Bronchial epithelial cell (primary cell): ENCODE data around the gene ANKRD63. TPM values are rescaled to one million over a fixed set of nuclear protein-coding genes. Genes with fewer than 3 reads are reported as not detected.

Source experiments
- DNase-seq: peaks from one replicate; pipeline ENCODE4 v3.0.0-alpha.2; 2010; ENCODE audit warnings: low read depth
- FAIRE-seq: peaks from 2 replicates; lab custom pipeline; 2011; peaks lifted over from hg19 to GRCh38; lab: Jason Lieb, UNC
- H3K27me3 ChIP-seq: 2 replicates; pipeline ENCODE4 v1.5.1; 2011; ENCODE audit warnings: low read length; ENCODE audit not compliant: control insufficient read depth, insufficient read depth
- H3K36me3 ChIP-seq: 2 replicates; pipeline ENCODE4 v1.5.1; 2011; ENCODE audit warnings: low read length; ENCODE audit not compliant: control insufficient read depth, insufficient read depth
- H3K4me3 ChIP-seq: 2 replicates; pipeline ENCODE4 v1.5.1; 2011; ENCODE audit warnings: mild to moderate bottlenecking, low read depth, low read length, control low read depth
- total RNA-seq: library from RNA; depleted of rRNA; stranded (reverse); fragments of >200 nt; gene quantifications from 2 replicates; pipeline ENCODE4 v1.2.1, GENCODE V29; 2014
- TF ChIP-seq, protein P1 (sequence below): IDR thresholded peaks from 2 replicates; pipeline ENCODE4 v1.5.1; 2011; ENCODE audit warnings: mild to moderate bottlenecking, moderate library complexity, low read length, control low read depth, inconsistent platforms; ENCODE audit not compliant: insufficient read depth, severe bottlenecking

The ANKRD63 gene
- total RNA-seq, 1 donor from 2014 or later = not detected

DNA sequence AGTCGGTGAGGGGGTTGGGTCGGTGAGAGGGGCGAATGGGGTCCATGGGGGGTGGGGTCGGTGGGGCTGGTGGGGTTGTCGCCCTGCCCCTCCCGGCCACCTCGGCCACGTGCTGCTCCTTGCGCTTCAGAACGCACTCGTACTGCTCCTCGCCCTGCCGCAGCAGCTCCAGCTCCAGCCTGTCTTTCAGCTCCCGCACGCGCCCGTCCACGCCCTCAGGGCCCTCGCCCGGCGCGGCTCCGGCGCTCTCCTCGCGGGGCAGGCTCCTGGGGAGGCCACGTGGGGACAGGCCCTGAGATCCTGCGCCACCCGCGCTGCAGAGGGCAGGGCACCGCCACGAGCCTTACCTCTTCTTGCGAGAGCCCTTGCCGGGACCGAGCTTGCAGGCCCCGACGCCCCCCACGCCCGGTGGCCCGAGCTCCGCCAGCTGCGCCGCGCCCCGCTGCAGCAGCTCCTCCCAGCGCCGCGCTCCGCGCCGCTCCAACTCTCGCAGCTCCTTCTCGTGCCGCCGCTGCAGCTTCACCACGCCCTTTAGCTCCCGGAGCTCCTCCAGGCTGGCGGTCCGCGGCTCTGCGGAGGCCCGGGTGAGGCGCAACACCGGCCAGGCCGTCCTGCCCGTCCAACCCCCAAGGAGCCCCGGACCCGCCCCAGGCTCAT, 8.2 kb upstream of the ANKRD63 start:
- Histone ChIP-seq H3K36me3 (no peaks in the 10 kb centered on the region), H3K4me3 (peak overlapping the region; percentile 21), H3K27me3 (peaks cover 8% of the 10 kb centered on the region)
- DNase-seq (peak; percentile 43), FAIRE-seq (no peak)
- TF ChIP-seq, protein P1, sequence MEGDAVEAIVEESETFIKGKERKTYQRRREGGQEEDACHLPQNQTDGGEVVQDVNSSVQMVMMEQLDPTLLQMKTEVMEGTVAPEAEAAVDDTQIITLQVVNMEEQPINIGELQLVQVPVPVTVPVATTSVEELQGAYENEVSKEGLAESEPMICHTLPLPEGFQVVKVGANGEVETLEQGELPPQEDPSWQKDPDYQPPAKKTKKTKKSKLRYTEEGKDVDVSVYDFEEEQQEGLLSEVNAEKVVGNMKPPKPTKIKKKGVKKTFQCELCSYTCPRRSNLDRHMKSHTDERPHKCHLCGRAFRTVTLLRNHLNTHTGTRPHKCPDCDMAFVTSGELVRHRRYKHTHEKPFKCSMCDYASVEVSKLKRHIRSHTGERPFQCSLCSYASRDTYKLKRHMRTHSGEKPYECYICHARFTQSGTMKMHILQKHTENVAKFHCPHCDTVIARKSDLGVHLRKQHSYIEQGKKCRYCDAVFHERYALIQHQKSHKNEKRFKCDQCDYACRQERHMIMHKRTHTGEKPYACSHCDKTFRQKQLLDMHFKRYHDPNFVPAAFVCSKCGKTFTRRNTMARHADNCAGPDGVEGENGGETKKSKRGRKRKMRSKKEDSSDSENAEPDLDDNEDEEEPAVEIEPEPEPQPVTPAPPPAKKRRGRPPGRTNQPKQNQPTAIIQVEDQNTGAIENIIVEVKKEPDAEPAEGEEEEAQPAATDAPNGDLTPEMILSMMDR = peak; percentile 1

DNA sequence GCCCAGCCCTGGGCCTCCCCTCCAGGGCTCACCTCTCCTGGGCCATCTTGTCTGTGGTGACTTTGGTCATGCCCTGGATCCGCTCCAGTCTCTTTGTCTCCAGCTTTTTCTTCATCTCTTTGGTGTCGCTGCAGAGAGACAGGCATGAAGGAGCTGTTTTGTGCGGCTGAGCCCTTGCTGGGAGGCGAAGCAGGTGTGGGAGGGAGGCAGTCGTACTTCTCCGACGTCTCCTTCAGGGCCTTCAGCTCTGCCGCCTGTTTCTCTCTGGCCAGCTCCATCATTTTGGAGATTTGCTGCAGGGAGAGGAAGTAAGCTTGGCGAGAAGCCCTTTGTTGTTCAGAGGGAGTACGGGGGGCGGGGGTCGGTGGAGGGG, 7.7 kb upstream of the ANKRD63 start:
- FAIRE-seq (no peak), DNase-seq (no peak)
- TF ChIP-seq, protein P1 = no peak
- Histone ChIP-seq H3K27me3 (peaks cover 5% of the 10 kb centered on the region), H3K4me3 (no peak overlapping the region), H3K36me3 (no peaks in the 10 kb centered on the region)

DNA sequence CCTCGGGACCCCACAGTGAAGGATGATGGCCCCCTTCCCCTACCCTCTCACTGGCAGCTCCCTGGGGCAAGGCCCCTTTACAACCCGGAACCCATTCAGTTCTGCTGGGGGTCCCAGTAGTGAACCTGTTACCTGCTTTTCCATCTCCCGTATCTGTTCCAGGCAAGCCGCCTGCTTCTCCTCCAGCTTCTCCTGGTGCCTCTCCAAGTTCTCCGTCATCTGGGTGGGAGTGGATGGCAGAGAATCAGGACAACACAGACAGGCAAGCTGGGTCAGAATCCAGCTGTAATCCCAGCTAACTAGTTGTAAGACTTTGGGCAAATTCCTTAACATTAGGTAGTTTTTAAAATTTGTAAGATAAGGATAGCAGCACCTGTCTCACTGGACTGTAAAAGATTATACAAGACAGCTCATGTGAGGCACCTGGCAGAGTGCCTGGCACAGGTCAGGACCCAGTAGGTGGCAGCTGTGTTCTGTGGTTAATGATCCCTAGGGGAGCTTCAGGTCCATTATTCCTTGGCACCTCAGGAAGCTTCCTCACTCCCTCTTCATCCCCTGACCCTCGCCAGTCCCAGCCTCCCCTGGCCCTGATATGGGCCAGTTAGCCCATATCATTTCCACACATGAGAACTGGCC, 6.4 kb upstream of the ANKRD63 start:
- FAIRE-seq (no peak), DNase-seq (no peak)
- H3K27me3 ChIP-seq = peaks cover 5% of the 10 kb centered on the region
- H3K36me3 ChIP-seq = no peaks in the 10 kb centered on the region
- TF ChIP-seq, protein P1 = peak; percentile 31
- H3K4me3 ChIP-seq = no peak overlapping the region

DNA sequence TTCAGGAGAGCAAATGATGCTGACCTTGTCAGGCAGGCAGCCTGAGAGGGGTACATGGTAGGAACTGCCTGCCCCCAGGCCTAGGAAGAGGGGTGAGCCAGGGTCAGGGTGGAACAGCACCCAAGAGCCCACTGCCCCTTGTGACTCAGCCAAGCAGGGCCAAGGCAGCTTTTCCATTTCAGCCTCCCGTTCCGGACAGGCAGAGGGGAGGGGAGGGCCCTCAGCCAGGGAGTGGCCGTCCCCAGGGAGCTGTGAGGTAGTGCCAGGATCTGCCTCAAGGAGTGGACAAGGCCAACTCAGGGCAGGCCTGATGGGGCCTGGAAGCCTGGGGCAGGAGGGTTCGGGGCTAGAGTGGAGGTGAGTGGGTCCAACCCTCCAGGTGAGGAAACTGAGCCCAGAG, 5.1 kb upstream of the ANKRD63 start:
- TF ChIP-seq, protein P1 = no peak
- DNase-seq (no peak), FAIRE-seq (no peak)
- Histone ChIP-seq H3K36me3 (no peaks in the 10 kb centered on the region), H3K27me3 (peaks cover 13% of the 10 kb centered on the region), H3K4me3 (no peak overlapping the region)

DNA sequence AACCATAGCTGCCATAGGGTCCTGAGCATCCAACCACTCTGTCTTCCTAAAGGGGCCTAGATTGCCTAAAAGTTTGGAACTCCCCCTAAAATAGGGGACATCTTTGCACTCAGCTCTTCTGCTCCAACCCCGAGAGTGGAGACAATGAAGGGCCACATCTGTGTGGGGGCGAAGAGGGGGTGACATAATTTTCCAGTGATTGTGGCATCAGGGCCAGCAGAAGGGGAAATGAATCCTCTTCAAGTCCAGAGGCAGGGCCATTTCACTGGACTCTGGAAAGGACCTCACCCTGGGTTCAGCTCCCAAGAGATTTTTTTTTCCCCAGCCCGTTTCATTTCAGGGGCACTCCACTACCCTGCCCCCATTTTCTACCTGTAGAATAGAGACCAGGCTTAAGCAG, 4.6 kb upstream of the ANKRD63 start:
- no peak overlapping the region for H3K4me3 ChIP-seq
- H3K36me3 ChIP-seq = no peaks in the 10 kb centered on the region
- DNase-seq (no peak), FAIRE-seq (no peak)
- peaks cover 14% of the 10 kb centered on the region for H3K27me3 ChIP-seq
- TF ChIP-seq, protein P1 = no peak
